ENCODE measurements around the gene SOX5.
"Not testable (repeated sequence)": the region's sequence is repeated elsewhere in the genome, so short reads cannot be mapped to it uniquely, and the experiment has no call there.

SOX5 gene

DNA sequence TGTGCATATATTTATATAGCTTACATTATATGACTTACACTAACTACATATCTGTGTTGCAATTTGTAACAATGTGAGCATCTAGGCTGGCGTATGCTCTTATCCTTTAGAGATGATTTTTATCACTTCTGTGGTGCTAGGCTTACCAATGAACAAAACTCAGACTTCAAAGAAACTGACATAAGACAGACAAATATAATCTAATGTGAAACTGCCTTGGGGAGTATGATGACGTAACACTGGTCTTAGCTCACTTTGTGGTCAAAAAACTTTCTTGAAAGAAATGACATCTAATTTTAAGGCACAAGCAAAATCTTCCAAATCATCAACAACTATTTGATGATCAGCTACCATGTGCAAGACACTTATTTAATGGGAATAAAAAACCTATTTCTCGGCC is 50.0 kb downstream of the SOX5 start:
- DNase-seq, result no peak

DNA sequence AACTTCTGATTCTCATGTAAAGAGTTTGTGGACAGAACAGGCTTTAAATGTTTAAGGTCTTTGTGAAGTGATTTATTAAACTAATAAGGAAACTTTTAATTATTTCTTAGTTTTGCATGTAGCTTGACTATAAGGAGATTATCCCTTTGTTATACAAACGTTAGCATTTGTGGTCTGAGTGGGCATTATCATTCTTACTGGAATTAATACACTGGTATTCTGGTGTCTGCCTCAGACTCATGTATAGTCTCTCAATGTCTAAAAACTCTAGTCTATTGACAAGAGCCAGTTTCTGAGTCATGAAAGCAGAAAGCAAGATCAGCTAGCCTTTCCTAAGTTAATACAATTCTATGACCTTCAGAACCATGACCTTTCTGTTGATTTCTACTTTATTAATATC is 51.3 kb downstream of the SOX5 start:
- no peak for DNase-seq

DNA sequence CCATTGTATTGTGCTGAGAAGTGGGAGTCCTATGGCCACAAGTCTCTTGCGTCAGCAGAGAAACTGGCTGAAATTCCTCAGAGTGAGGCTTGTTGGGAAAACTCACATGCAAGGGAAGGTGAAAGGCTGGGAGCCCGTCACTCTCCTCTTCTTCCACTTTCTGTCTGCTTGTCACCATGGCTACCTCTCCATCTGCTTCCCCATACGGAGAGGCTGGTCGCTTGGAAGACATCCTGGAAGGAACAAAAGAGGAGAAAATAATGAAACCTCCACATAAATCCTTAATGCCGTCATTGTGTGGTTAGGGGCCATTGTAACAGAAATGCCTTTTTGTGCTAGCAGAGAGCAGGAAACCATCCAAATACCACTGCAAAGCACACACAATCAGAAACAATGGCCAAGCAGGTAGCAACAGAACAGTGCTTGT is 53.7 kb downstream of the SOX5 start:
- DNase-seq, result no peak

DNA sequence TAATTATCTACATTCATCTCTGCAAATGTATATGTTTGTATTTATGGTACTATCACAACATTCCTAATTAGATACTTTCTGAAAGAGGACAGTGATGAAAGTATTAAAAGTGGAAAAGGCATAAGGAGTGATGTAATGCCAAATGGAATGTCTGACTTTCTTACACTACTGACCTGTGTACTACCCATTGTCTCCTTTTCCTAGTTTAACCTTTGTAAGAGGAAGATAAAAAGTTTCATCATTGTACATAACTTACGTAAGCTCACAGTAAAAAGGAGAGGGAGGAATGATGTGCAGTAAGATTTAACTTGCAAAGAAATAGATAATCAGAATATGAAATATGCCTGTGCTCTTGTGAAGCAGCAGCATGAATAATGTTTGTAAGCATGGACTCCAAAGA is 55.9 kb downstream of the SOX5 start:
- no peak for DNase-seq

GRCh38 chr12:23891115-23891514 is 58.4 kb downstream of the SOX5 start:
- no peak for DNase-seq

GRCh38 chr12:23889069-23889440 is 60.4 kb downstream of the SOX5 start:
- DNase-seq, result no peak

GRCh38 chr12:23888396-23889068 is 60.9 kb downstream of the SOX5 start:
- DNase-seq, result no peak

GRCh38 chr12:23887055-23887835 is 62.2 kb downstream of the SOX5 start:
- no peak for DNase-seq

- DNase-seq, result no peak
Observed at GRCh38 chr12:23885394-23885793, 64.1 kb downstream of the SOX5 start.

DNA sequence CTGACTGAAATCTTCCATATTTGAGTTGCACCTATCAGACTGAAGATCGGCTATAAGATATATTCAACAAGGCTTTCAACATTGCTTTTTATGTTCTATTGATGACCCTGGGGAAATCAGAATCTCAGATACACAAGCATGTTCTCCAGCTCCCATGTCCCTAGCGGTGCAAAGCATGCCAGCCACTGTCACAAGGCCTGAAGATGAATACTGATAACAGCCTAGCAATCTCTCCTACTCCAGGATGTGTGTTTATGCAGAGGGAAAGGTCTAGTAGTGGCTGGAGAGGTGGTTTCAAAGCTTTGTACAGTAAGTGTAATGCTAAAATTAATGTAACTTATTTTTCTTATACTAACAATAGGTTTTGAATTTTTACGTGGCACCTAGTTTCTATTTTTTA is 64.6 kb downstream of the SOX5 start:
- DNase-seq, result no peak

GRCh38 chr12:23880988-23881387 is 68.5 kb downstream of the SOX5 start:
- DNase-seq, result no peak

GRCh38 chr12:23876618-23877017 is 72.9 kb downstream of the SOX5 start:
- not testable (repeated sequence) for DNase-seq

DNA sequence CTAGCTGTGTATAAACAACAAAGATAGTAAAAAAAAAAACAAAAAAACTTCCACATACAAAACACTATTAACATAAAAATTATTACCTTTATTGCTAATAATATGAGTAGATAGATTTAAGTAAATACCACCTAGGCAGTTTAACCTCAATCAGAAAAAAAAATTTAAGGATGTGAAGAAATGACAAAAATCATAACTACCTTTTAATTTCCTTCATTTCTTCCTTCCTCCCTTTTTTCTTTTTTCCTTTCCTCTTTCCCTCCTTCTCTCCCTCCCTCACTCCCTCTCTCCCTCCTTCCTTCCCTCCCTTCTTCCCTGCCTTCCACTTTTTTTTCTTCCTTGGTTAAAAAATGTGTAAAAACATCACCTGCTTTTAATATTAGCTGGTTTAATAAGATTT is 81.7 kb downstream of the SOX5 start:
- no peak for DNase-seq

DNA sequence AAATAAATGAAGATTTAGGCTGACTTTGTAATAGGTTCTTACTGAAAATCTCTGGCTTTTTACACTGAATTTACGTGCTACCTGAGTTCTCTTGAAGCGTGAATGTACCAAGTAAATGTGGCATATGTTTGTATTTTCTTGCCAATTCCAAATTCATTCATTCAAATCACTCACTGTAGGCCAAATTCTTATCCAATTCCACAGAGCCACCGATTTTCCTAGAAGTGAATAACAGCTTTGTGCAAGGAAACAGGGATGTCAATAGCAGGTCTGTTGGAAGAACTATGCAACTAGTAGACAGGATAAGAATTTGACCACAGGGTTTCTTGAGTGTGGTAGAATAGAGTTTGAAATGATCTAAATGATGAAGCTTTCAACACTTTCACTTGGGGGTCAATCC is 86.8 kb downstream of the SOX5 start:
- DNase-seq, result no peak

GRCh38 chr12:23860019-23860418 is 89.5 kb downstream of the SOX5 start:
- no peak for DNase-seq

DNA sequence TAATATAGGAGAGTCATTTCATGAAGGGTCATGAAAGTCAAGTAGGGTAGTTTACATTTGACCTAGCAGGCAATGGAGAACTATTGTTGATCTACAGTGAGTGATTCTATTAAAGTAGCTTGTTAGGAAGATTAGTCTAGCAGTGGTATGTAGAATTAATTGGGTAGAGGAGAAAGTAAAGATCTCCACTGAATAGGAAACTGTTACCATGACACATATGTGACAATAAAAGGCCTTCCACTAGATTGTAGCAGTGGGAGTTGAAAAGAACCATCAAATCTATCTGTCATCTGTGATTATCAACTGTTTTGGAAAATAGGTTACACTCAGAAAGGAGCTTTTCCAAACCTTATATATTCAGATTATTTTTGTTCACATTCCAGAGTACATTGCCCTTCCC is 92.3 kb downstream of the SOX5 start:
- no peak for DNase-seq

- DNase-seq, result no peak
Observed at GRCh38 chr12:23855813-23856212, 93.7 kb downstream of the SOX5 start.

DNA sequence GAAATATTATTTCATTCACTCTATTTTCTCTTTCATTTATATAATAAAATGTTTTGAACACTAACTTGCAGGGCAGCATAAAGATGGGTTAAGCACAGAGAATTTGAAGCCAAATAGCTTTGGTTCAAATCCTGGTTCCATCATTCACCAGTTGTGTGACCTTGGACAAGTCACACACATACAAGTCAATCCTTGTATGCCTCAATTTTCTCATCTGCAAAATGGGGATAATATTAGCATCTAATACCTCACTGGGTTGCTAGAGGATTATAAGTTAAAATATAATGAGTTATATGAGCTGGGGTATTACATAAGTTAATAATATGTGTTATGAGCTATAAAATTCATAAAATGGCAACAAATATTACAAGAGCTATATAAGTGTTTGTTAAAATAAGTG is 94.9 kb downstream of the SOX5 start:
- no peak for DNase-seq

GRCh38 chr12:23853640-23854039 is 95.8 kb downstream of the SOX5 start:
- DNase-seq, result no peak

GRCh38 chr12:23851602-23852001 is 97.9 kb downstream of the SOX5 start:
- no peak for DNase-seq

DNA sequence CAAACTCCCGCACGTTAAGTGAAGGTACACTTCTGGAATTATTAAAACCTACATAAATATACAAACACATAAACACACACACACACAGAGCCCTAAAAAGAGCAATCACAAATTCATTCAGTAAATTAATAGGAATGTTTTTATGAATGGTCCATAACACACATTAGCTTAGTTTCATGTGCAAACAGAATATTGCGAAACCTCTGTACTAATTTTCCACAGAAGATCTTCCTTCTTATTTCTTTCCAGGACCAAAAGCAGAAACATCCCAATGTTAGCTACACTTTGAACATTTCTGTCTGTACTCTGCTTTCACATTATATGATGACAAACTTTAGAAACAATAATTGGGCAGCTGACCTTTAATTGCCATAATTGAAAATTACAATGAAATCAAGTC is 101.6 kb downstream of the SOX5 start:
- DNase-seq, result no peak

DNA sequence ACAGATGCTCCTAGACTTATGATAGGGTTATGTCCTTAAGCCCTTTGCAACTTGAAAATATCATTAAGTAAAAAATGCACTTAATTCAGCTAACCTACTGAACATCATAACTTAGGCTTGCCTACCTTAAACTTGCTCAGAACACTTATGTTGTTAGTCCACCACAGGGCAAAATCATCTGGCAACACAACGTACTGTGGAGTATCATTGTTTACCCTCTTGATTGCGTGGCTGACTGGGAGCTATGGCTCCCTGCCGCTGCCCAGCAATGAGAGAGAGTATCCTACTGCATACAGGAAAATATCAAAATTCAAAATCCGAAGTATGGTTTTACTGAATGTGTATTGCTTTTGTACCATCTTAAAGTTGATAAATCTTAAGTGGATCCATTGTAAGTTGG is 105.5 kb downstream of the SOX5 start:
- DNase-seq, result no peak

- DNase-seq, result no peak
Observed at GRCh38 chr12:23834076-23834475, 115.4 kb downstream of the SOX5 start.

- DNase-seq, result no peak
Observed at GRCh38 chr12:23831739-23832138, 117.7 kb downstream of the SOX5 start.

GRCh38 chr12:23830210-23830609 is 119.3 kb downstream of the SOX5 start:
- no peak for DNase-seq
